ENCODE results near the gene ZBTB21.
"Not testable (repeated sequence)": the region's sequence is repeated elsewhere in the genome, so short reads cannot be mapped to it uniquely, and the experiment has no call there.

Gene ZBTB21

DNA sequence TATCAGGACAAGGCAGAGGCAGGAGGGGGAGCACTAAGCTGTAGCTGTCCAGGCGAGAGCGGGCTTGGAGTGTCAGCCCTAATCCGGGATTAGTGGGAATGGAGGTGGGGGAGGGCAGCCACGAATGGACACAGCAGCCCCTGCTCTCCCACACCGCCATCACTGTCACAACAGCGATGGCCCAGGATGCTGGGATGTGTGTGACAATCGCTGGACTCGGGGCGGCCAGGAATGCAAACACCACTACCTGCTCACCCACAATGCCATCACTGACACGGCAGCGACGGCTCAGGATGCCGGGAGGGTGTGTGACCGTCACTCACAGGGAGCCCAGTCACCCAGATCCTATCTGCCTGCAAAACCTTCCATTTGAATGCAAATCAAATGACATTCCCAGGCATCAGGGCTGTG is 59.2 kb downstream of the ZBTB21 start:
- no peak for DNase-seq

DNA sequence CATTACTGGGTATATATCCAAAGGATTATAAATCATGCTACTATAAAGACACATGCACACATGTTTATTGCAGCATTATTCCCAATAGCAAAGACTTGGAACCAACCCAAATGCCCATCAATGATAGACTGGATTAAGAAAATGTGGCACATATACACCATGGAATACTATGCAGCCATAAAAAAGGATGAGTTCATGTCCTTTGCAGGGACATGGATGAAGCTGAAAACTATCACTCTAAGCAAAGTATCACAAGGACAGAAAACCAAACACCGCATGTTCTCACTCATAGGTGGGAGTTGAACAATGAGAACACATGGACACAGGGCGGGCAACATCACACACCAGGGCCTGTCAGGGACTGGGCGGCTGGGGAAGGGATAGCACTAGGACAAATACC is 60.5 kb downstream of the ZBTB21 start:
- not testable (repeated sequence) for DNase-seq

DNA sequence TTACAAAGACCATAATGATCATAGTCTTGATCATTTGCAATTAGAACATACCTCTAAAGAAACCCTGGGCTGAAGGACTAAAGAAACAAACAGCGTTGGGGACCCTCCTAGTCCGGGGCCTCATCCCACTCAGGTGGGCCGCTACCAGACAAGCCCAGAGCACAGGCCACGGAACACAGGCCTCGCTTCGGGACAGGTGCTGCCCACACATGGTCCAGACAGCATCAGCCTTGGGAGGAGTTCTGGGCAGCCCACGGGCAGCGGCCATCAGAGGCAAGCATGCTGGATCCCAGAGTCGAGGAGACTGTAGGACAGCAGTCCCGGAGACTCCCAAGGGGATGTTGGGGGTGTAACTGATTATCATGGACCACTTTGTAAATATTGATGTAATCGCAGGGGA is 61.3 kb downstream of the ZBTB21 start:
- DNase-seq: no peak

DNA sequence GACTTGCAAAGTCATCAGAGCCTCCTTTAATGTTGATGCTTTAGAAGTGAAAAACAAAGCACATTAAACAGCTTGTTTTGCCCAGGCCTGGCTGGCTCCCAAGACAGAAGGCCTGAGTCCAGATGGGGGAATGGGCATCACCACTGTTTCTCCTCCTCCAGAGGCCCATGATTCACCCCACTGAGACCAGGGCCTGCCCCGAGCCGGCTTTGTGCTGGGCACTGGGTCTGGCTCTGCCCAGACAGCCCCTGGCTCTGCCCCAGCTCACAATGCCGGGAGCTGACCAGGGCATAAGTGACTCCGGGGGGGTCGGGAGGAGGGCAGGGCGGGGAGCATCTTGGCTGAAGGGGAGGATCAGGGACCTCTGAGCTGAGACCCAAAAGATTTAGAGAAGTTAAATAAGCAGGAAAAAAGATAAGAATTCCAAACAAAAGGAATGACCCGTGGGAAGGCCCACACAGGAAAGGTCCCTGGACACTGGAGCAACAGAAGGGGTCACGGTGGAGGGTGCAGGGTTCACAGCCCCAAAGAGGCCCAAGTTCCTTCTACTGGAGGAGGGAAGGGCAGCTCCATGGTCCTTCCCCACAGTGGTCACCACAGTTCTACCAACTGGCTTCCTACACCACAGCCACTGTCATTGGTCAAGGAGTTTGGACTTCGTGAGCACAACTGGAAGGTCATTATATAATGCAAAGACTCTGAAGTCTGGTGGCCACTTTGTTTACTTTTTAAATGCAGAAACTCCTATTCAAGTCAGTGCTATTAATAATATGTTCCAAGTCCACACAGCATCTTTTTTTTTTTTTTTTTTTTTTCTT is 61.9 kb downstream of the ZBTB21 start:
- DNase-seq: no peak

DNA sequence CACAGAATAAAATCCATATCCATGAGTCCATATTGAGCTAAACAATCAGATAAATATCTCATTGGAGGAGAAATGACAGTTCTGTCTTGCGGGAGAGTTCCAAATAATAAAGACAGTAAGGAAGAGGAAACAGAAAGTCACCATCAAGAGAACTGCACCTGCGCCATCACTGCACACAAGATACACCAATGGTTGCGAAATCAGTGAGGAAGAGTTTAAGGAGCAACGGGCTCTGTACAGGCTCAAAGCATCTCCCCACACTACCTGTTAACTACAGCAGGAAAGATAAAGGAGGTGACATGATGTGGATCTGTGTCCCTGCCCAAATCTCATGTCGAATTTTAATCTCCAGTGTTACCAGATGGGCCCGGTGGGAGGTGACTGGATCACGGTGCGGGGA is 64.2 kb downstream of the ZBTB21 start:
- DNase-seq: no peak

DNA sequence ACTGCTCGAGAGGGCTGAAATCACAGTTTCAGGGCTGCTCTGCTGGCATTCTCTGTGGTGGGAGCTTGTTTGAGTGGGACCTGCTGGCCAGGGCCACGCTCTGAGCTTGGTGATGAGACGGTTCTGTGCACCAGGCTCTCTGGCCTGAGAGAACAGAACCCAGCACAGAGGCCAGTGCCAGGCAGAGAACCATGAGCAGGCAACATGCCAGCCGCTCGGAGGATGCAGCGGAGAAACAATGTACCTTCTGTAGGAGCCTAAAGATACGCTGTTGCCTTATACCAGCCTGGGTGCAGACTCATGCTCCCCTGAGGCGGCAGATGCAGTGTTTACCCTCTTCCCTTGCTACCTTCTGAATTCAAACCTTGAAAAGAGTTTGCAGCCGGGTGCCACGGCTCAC is 66.3 kb downstream of the ZBTB21 start:
- no peak for DNase-seq

DNA sequence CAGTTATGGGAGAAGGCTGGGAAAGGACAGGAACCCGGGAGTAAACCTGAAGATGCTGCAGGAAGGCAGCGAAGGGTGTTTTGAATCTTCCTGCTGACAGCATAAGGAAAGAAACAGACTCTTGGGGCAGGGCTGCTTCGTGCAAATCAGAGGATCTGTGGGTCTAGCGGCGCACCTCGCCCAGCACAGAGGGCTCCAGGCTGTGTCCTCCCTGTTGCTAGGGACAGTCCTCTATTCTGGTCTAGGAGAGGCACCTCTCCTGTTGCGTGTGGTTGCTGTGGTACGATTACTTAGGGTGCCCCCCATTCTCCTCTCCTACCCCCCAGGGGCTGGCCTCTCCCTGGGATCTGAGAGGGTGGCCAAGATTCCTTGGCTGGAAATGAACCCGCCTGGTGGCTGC is 67.7 kb downstream of the ZBTB21 start:
- DNase-seq: no peak

DNA sequence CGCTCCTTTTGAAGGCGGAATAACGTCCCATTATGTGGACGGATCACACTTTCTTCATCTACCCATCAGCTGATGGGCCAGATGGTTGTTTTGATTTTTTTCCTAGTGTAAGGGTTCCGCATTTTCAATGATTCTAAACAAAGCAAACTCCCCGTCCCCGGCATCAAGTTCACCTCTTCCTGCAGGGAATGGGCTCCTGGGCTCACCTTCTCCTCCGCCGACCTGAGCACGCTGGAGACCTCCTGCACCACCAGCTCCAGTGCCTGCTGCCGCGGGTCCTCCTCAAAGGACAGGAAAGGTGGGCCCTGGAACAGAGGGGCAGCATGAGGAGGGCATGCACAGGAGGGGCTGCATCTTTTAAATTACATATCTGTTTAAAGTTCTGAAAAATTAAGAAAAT is 68.2 kb downstream of the ZBTB21 start:
- no peak for DNase-seq

DNA sequence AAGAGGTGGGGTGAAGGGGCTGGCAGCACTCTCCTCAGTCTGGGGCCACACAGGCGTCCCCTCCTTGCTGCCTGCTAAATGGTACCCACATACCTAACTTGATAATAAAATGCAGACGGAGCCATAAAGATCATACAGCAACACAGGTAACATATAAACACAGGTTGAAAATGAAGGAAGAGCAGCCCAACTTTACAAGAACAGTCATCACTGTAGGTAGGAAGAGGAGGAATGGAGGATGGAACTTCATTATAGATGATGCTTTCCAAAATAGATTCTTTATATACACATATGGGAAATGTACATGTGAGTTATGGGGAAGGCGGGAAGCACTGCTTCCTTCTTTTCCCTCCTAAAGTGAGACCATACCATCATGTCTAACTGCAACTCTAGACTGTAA is 69.7 kb downstream of the ZBTB21 start:
- no peak for DNase-seq

DNA sequence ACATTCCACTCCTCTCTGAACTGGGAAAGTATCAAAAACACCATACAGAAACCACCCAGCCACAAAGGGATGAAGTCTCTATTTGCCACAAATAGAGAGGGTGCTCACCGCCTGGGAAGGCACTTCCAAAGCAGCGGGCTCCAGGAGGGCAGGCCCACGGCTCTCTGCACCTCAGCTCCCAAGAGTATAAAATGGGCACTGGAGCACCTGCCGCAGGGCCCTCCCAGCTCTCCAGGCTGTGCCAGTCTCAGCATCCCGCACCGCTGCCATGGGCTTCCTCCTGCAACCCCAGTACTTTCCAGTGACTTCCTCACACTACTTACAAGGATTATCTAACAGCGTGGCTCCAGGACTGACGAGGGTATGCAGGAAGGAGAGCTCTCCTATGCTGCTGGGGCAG is 70.8 kb downstream of the ZBTB21 start:
- DNase-seq: no peak
